Brain pericyte (primary cell): ENCODE measurements around the gene TMEM272.

Experiments
- DNase-seq: peaks from one replicate; pipeline ENCODE4 v3.0.0-alpha.2; 2012; ENCODE audit warnings: low read depth, low spot score

Gene TMEM272

GRCh38 chr13:51844862-51845573 is at the start of gene TMEM272:
TSS of gene TMEM272 (minus strand) at chr13:51845177. CDS start at chr13:51838530, 6,647 bp downstream.
- DNase-seq, result no peak

GRCh38 chr13:51894239-51894638 is 49.3 kb upstream of the TMEM272 start:
- no peak for DNase-seq

- no peak for DNase-seq
Observed at GRCh38 chr13:51892657-51893056, 47.7 kb upstream of the TMEM272 start.

- no peak for DNase-seq
Observed at GRCh38 chr13:51887468-51887867, 42.5 kb upstream of the TMEM272 start.

GRCh38 chr13:51885651-51886050 is 40.7 kb upstream of the TMEM272 start:
- DNase-seq, result no peak

- DNase-seq, result no peak
Observed at GRCh38 chr13:51883226-51883600, 38.2 kb upstream of the TMEM272 start.

- no peak for DNase-seq
Observed at GRCh38 chr13:51882570-51883225, 37.7 kb upstream of the TMEM272 start.

GRCh38 chr13:51881296-51881695 is 36.3 kb upstream of the TMEM272 start:
- no peak for DNase-seq

GRCh38 chr13:51879133-51879532 is 34.2 kb upstream of the TMEM272 start:
- no peak for DNase-seq

GRCh38 chr13:51874651-51875050 is 29.7 kb upstream of the TMEM272 start:
- no peak for DNase-seq

GRCh38 chr13:51873837-51874236 is 28.9 kb upstream of the TMEM272 start:
- DNase-seq, result no peak

GRCh38 chr13:51873117-51873798 is 28.3 kb upstream of the TMEM272 start:
- no peak for DNase-seq

GRCh38 chr13:51870616-51871015 is 25.6 kb upstream of the TMEM272 start:
- no peak for DNase-seq

- DNase-seq, result no peak
Observed at GRCh38 chr13:51869916-51870315, 24.9 kb upstream of the TMEM272 start.

- DNase-seq, result no peak
Observed at GRCh38 chr13:51867062-51867461, 22.1 kb upstream of the TMEM272 start.

- DNase-seq, result no peak
Observed at GRCh38 chr13:51865838-51866237, 20.9 kb upstream of the TMEM272 start.

GRCh38 chr13:51862957-51863356 is 18.0 kb upstream of the TMEM272 start:
- DNase-seq, result no peak

- DNase-seq, result no peak
Observed at GRCh38 chr13:51861723-51862300, 16.8 kb upstream of the TMEM272 start, which contains the start of gene CCDC70. TSS of gene CCDC70 (plus strand) at chr13:51861969. CDS start at chr13:51865412, 3,443 bp downstream.

GRCh38 chr13:51858433-51859247 is 13.7 kb upstream of the TMEM272 start:
- DNase-seq, result no peak

- DNase-seq, result no peak
Observed at GRCh38 chr13:51856998-51857397, 12.0 kb upstream of the TMEM272 start.

- DNase-seq, result no peak
Observed at GRCh38 chr13:51856027-51856736, 11.2 kb upstream of the TMEM272 start.
